K562 (cell line): Measurements from ENCODE around the gene WDR13. TPM values are rescaled to one million over a fixed set of nuclear protein-coding genes. Genes with fewer than 3 reads are reported as not detected.
A peak's percentile ranks its signal among the peaks of the same experiment; 100 is the strongest.

Experiments used
- ATF7 ChIP-seq: fragments of 450-650 bp; IDR thresholded peaks from 2 replicates; pipeline ENCODE4 v1.7.1; 2014; ENCODE audit warnings: mild to moderate bottlenecking, moderate library complexity
- EP400 ChIP-seq: fragments of 450-650 bp; IDR thresholded peaks from 2 replicates; pipeline ENCODE4 v1.6.1; 2017; ENCODE audit warnings: antibody characterized with exemption, mild to moderate bottlenecking, moderate library complexity
- JUND ChIP-seq, 2 experiments: IDR thresholded peaks; 2 replicates in 1 of 2; 3 replicates in 1 of 2; pipeline ENCODE4 v1.6.1; 2011; ENCODE audit warnings: borderline replicate concordance in 2 of 2, low read depth in 2 of 2, low read length in 2 of 2, improper control_type of control experiment in 1 of 2, missing biosample characterization in 1 of 2, missing genetic modification characterization in 1 of 2, missing genetic modification reagents in 1 of 2
- MGA ChIP-seq: fragments of 450-650 bp; IDR thresholded peaks from 2 replicates; pipeline ENCODE4 v1.6.1; 2016; ENCODE audit warnings: mild to moderate bottlenecking, moderate library complexity
- NFIC ChIP-seq: fragments of 450-650 bp; IDR thresholded peaks from 2 replicates; pipeline ENCODE4 v1.6.1; 2017; ENCODE audit warnings: mild to moderate bottlenecking, inconsistent platforms
- SMAD1 ChIP-seq: fragments of 150-350 bp; IDR thresholded peaks from 2 replicates; pipeline ENCODE4 v1.6.1; 2014; ENCODE audit warnings: low read length, low read depth; ENCODE audit not compliant: partially characterized antibody
- ZNF57 ChIP-seq: fragments of 450-650 bp; formaldehyde crosslinking; IDR thresholded peaks from 2 replicates; pipeline ENCODE4 v1.4.0; 2020; ENCODE audit warnings: mild to moderate bottlenecking, moderate library complexity
- polyA plus RNA-seq, 8 experiments: library from polyadenylated mRNA; depleted of rRNA in 4 of 8; stranded (reverse) in 5 of 8; unstranded in 3 of 8; fragments of >200 nt; fragmentation: Nextera tagmentation in 2 of 8; fragmentation: Illumina TruSeq in 1 of 8; extraction: Ambion mirVana in 2 of 8; extraction: Trizol in 1 of 8; gene quantifications; 2 replicates each; pipeline versions ENCODE4 v1.2.1 to v1.2.3, GENCODE V29; 2011 to 2014; ENCODE audit warnings: inconsistent platforms in 1 of 8, missing spikeins in 1 of 8
- total RNA-seq, 7 experiments: library from RNA; depleted of rRNA in 6 of 7; stranded (reverse); fragments of >200 nt in 6 of 7; fragmentation: Illumina TruSeq in 2 of 7; extraction: Trizol in 2 of 7; gene quantifications; 2 replicates each; pipeline versions ENCODE4 v1.2.1 to v1.2.3, GENCODE V29; 2011 to 2021; ENCODE audit warnings: low replicate concordance in 1 of 7
- TF ChIP-seq, protein P1 (sequence below), 2 experiments: IDR thresholded peaks; 2 replicates each; pipeline ENCODE4 v1.6.1; 2011; ENCODE audit warnings: borderline replicate concordance in 1 of 2, control low read depth in 1 of 2, low read depth in 1 of 2, low read length in 1 of 2, mild to moderate bottlenecking in 1 of 2, mixed read lengths in 1 of 2, moderate library complexity in 1 of 2; ENCODE audit not compliant: insufficient read depth in 1 of 2, insufficient read length in 1 of 2, poor library complexity in 1 of 2, severe bottlenecking in 1 of 2; ENCODE audit errors: extremely low read depth in 1 of 2
- TF ChIP-seq, protein P2 (sequence below): fragments of 450-650 bp; conservative IDR thresholded peaks from 2 replicates; pipeline ENCODE4 v1.6.1; 2016; ENCODE audit warnings: missing genetic modification characterization, low read depth, mild to moderate bottlenecking, missing compliant biosample characterization, moderate library complexity

Gene WDR13
- total and polyA plus RNA-seq, 9 of the 15 experiments (the other 6 are each of a cell fraction or from before 2014, with no cell fraction given) = 7.4 to 70.5 (median 31.4) TPM

- TF ChIP-seq, protein P1, sequence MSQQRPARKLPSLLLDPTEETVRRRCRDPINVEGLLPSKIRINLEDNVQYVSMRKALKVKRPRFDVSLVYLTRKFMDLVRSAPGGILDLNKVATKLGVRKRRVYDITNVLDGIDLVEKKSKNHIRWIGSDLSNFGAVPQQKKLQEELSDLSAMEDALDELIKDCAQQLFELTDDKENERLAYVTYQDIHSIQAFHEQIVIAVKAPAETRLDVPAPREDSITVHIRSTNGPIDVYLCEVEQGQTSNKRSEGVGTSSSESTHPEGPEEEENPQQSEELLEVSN (IDR thresholded peaks at IDR 0.05; ENCODE audit: borderline replicate concordance in 1 of 2, extremely low read depth in 1 of 2, insufficient read depth in 1 of 2, insufficient read length in 1 of 2, low read depth in 1 of 2, low read length in 1 of 2, poor library complexity in 1 of 2, severe bottlenecking in 1 of 2) = peak in 1 of 2 experiments; percentile 16
- no peak for TF ChIP-seq SMAD1
- peak; percentile 78 for TF ChIP-seq EP400
- TF ChIP-seq, protein P2, sequence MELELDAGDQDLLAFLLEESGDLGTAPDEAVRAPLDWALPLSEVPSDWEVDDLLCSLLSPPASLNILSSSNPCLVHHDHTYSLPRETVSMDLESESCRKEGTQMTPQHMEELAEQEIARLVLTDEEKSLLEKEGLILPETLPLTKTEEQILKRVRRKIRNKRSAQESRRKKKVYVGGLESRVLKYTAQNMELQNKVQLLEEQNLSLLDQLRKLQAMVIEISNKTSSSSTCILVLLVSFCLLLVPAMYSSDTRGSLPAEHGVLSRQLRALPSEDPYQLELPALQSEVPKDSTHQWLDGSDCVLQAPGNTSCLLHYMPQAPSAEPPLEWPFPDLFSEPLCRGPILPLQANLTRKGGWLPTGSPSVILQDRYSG (tag) = 0 out of 2 replicates have a peak, but pooled peaks have one; percentile 22
- TF ChIP-seq ATF7 = peak; percentile 45
- 0 out of 2 replicates have a peak, but pooled peaks have one; percentile 17 for TF ChIP-seq JUND (IDR thresholded peaks at IDR 0.05; ENCODE audit: borderline replicate concordance, low read depth, low read length)
- peak; percentile 77; the same call in 2 of the 3 replicates for TF ChIP-seq JUND (tag; IDR thresholded peaks at IDR 0.05; ENCODE audit: borderline replicate concordance, low read depth, low read length)
- TF ChIP-seq NFIC = peak; percentile 74
- TF ChIP-seq MGA = peak; percentile 56; the same call in 1 of the 2 replicates
- no peak for TF ChIP-seq ZNF57
Measured at GRCh38 chrX:48589482-48590162, 7.7 kb upstream of the WDR13 start (continued).
